Liver (tissue), 3 donors: ENCODE measurements around the gene LDOC1.

Experiments used
- CTCF ChIP-seq: fragments of 150-350 bp; IDR thresholded peaks from 2 replicates; pipeline ENCODE4 v1.5.1; 2017; ENCODE audit warnings: improper control_type of control experiment, low read depth, low read length; ENCODE audit not compliant: missing input control
- FOXA1 ChIP-seq: IDR thresholded peaks from 2 replicates; pipeline ENCODE4 v1.6.1; 2016; ENCODE audit warnings: antibody characterized with exemption
- JUND ChIP-seq, 2 donors: IDR thresholded peaks; 2 replicates each; pipeline ENCODE4 v1.6.1; 2016; ENCODE audit warnings: antibody characterized with exemption in 2 of 2
- YY1 ChIP-seq: IDR thresholded peaks from 2 replicates; pipeline ENCODE4 v1.6.1; 2016; ENCODE audit warnings: antibody characterized with exemption, mild to moderate bottlenecking
- donor health status: healthy.
- donor health status: healthy.

- TF ChIP-seq YY1 (no peak), FOXA1 (no peak), JUND (IDR thresholded peaks at IDR 0.05) (no peak), CTCF (no peak)
These were observed 3.9 kb upstream of the LDOC1 start for GRCh38 chrX:141180851-141181250.
